NT2/D1 (cell line): ENCODE measurements around the gene SLC25A33.

Experiments used
- SUZ12 ChIP-seq: IDR thresholded peaks from 2 replicates; pipeline ENCODE4 v1.6.1; 2011; ENCODE audit not compliant: insufficient read length, insufficient read depth; ENCODE audit errors: extremely low read depth
- YY1 ChIP-seq: IDR thresholded peaks from 2 replicates; pipeline ENCODE4 v1.6.1; 2011; ENCODE audit not compliant: insufficient read length, insufficient read depth
- ZNF274 ChIP-seq: IDR thresholded peaks from 2 replicates; pipeline ENCODE4 v1.6.1; 2011; ENCODE audit warnings: mild to moderate bottlenecking, low read depth, low read length

DNA sequence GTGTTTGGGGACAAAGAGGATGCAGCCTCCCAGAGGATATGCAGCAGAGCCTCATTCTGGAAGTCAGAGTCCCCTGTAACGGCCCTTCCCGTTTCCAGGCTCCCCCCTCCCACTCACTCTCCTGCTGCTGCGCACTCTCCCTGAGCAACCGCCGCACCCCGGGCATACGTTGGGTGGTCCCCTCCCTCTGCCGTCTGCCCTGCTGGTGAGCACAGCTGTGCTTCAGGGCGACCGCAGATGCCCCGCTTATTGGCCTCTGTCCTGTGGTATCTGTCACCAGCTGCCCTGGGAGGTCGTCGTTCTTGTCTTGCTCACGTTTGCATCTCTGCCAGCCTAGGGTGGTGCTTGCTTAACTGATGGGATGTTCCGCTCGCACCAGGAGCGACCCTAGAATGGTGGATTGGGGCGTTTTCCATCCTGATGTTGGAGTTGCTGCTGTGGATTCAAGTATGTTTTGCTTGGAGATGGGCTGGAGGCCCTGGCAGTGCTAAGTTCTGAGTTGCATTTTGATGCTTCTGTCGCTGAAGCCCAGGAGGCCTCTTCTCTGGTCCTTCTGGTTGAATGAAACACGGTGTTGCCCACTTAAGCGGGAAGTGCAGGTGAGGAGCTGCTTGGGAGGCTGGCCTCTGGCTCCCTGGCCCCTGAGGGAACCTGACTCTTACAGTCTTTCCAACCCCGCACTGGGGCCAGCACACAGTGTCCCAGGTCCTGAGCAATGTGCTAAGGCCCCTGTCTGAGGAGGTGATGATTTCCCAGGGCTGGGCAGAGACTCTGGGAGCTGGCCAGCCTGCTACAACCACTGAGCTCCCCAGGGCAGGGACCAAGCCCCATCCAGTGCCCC lies 52.6 kb downstream of the SLC25A33 start:
- no peak for TF ChIP-seq ZNF274
- no peak for TF ChIP-seq YY1
- TF ChIP-seq SUZ12, result no peak
